IPS-11a (cell line): Measurements from ENCODE around the gene CBR1.
A peak's percentile ranks its signal among the peaks of the same experiment; 100 is the strongest.
"Not testable (repeated sequence)": the region's sequence is repeated elsewhere in the genome, so short reads cannot be mapped to it uniquely, and the experiment has no call there.

Source experiments
- H3K4me3 ChIP-seq: one replicate; pipeline ENCODE4 v1.5.1; 2013; ENCODE audit warnings: low read depth, low read length, control low read depth

The CBR1 gene

DNA sequence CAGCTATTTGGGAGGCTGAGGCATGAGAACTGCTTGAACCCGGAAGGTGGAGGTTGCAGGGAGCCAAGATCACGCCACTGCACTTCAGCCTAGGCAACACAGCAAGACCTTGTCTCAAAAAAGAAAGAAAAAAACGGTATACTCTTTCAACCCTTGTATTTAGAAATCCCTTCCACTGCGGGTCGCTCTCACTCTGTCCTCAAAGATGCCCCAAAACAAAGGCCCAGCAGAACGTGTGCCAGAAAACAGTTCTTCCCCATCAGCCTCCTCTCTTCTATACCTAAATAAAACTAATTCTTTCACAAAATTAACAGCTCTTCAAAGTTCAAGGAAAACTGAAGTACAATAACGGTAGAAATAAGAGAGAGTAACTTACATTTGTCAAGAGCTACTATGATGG lies 22.7 kb upstream of the CBR1 start:
- no peak overlapping the region for H3K4me3 ChIP-seq

DNA sequence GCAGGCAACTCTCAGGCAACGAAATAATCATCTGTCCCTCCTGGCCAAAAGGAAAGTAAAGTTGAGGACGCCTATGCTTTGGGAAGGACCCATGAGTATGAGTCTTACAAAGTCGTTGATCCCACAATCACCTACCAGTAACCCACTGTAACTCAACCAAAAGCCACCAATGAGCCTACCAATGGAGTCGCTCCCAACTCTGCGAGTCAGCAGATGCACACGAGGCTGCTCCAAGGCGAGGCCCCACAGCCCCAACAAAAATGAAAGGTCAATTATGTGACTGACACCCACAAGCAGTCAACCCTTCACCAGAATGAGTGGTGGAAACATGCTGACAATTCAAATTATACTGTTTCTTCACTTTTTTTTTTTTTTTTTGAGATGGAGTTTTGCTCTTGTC lies 21.5 kb upstream of the CBR1 start:
- no peak overlapping the region for H3K4me3 ChIP-seq

- H3K4me3 ChIP-seq: no peak overlapping the region
Observed at GRCh38 chr21:36052860-36053714, 16.7 kb upstream of the CBR1 start.

- H3K4me3 ChIP-seq: no peak overlapping the region
Observed at GRCh38 chr21:36053715-36054062, 16.1 kb upstream of the CBR1 start.

DNA sequence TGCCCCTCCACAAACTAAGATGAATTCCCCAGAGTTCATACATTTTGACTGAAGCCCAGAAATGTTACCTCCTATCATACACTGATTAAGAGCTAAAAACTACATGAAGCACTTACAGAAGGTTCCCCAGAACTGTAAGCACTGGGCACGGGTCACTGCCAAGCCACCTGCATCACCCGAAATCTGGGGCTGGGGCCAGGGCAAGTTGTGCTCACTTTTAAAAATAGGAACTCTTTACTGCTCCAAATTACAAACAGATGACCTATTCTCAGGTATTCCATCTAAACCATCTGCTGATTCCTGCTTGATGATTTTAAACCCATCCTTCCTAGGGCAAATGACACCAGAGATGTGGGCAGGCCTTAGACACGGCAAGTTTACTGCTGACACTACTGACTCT lies 14.3 kb upstream of the CBR1 start:
- H3K4me3 ChIP-seq: no peak overlapping the region

DNA sequence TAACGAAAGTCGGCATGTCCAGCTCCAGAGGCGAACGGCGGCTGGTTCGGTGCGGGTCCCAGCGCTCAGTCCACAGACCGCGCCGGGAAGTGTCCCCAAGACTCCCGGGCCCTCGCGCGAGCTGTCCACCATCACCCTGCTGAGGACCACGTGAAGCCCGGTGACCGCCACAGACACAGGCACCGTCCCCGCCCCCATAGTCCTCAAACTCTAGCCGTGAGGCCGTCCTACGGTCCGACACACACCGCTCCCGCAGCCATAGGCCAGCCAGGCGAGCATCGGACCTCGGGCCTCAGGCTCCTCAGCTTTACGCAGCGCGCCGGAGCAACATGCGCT lies 10.0 kb upstream of the CBR1 start:
- peak overlapping the region; percentile 98 for H3K4me3 ChIP-seq

GRCh38 chr21:36060159-36060921 lies 9.5 kb upstream of the CBR1 start, which contains the start of gene SETD4:
Gene SETD4 (minus strand): TSS chr21:36060526. CDS start chr21:36058888, 1,638 bp downstream.
- peak within 1 kb of the TSS; percentile 98 for H3K4me3 ChIP-seq

GRCh38 chr21:36061445-36061844 lies 8.4 kb upstream of the CBR1 start:
- H3K4me3 ChIP-seq: no peak overlapping the region

DNA sequence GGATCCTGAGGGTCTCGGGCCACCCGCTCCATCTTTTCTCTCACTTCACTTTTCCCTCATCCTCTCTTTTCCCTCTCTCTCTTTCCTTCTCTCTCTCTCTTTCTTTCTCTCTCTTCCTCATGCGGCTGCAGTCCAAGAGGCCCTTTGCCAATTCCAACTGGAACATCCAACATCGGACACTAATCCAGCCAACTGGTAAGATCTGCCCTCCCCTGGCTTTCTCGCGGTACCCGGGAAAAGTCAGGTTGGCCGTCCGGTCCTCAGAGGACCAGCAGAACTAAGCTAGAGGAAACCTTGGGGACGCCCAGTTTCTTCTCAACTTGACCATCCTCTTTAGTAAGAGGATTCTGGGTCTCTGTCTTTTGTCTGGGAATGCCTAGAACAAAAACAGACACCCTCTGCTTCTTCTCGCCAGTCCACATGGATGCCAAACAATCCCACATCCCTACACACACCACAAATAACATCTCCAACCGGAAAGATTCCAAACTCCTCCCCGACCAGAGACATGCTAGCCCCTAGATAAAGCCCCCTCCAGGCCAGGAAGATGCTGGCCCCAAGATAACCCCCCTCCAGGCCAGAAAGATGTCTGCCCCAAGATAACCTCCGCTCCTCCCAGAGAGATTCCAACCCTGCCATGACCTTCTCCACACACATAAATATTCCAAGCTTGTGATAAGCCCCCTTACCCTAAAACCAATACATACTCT lies 6.3 kb upstream of the CBR1 start:
- no peak overlapping the region for H3K4me3 ChIP-seq

- H3K4me3 ChIP-seq: no peak overlapping the region
Observed at GRCh38 chr21:36064085-36064460, 5.8 kb upstream of the CBR1 start.

DNA sequence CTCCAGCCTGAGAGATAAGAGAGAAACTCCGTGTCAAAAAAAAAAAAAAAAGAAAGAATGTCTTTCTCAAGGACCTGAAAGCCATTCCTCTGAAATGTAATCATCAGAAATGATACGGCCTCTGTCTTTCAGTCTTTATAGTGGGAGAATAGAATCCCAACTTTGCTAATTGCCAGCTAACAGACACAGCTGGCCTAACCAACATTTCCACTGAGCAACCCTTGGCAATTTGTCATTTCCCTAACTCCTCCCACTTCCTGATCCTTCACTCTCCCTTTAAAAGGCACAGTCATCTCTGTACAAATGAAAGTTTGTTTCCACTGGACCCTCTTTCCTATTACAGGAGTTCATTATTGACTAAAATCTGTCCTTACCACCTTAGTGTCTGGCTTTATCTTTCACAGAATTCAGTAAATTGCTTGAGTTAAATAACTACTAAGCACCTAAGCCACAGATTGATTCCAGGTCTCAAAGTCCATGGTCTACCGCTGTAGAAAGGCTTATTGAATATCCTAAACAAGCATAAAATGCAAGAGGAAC lies 4.3 kb upstream of the CBR1 start:
- H3K4me3 ChIP-seq: no peak overlapping the region

GRCh38 chr21:36068748-36069398 lies 951 bp upstream of the CBR1 start:
- no peak overlapping the region for H3K4me3 ChIP-seq

DNA sequence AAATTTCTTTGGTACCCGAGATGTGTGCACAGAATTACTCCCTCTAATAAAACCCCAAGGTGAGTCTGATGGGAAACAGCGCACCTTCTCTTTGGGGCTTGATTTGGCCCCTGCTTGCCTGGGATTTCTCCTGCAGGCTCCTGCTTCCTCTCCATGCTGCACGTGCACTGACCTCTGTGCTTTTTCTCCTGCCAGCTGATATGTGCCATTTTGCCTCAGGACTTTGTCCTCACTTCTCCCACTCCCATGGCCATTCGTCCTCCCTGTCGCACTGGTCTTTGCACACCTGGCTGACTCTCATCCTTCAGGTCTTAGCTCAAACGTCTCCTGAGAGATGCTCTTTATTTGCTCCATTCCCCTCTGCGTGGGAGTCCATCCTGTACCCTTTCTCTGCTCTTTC lies 1.2 kb downstream of the CBR1 start:
- H3K4me3 ChIP-seq: no peak overlapping the region

- H3K4me3 ChIP-seq: no peak overlapping the region
Observed at GRCh38 chr21:36072453-36073162, 2.8 kb downstream of the CBR1 start.

- no peak overlapping the region for H3K4me3 ChIP-seq
Observed at GRCh38 chr21:36073181-36073580, 3.4 kb downstream of the CBR1 start.

GRCh38 chr21:36073911-36074310 lies 4.1 kb downstream of the CBR1 start:
- not testable (repeated sequence) for H3K4me3 ChIP-seq

GRCh38 chr21:36075171-36075570 lies 5.3 kb downstream of the CBR1 start:
- no peak overlapping the region for H3K4me3 ChIP-seq

DNA sequence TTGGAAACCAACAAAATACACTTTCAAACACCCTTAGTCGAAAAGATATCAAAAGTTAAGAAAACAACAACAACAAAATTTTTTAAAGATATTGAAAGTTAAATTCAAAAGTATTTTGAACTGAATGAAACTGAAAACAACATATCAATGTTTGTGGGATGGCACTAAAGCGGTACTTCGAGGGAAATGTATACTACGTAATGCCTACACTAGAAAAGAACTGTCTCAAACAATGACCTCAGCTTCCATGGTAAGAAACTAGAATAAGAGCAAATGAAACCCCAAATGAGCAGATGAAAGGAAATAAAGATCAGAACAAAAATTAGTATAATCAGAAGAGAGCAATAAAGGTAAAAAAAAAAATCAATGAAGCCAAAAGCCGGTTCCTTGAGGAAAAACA lies 6.1 kb downstream of the CBR1 start:
- H3K4me3 ChIP-seq: no peak overlapping the region

DNA sequence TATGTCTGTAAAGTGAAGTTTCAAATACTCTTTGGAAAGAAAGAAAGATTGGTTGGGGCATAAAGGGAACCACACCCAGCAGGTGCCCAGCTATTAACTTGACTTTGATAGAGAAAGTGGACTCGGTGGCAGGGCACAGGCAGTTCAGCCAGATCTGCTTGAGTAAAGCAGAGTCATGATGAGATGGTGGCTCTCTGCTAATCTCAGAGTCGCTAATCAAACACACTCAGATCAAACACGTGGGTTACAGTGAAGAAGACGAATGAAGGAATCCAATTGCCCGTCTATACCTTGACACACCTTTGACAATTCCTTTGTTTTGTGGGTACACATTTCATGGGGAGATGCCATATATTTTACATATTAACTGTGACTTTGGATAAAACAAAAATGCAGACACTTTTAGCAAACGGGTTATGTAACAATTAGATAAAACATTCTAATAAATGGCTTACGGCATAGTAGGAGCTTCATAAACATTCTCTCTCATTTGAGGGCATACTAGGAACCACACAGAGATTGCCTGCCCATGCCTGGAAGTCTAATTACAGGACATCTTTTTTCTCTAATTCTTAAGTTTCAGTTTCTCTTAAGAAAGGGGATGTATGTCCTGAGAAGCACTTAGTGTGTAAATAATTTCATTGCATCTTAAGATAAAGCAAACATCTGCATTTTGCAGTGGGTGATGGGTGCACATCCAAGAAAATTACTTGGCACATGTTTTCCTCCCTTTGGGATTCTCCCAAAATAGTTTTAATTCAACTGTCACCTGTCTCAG lies 7.2 kb downstream of the CBR1 start:
- no peak overlapping the region for H3K4me3 ChIP-seq

- H3K4me3 ChIP-seq: no peak overlapping the region
Observed at GRCh38 chr21:36077758-36078157, 7.9 kb downstream of the CBR1 start.
